OCI-LY7 (cell line): ENCODE data around the gene ECE1. TPM values are rescaled to one million over a fixed set of nuclear protein-coding genes. Genes with fewer than 3 reads are reported as not detected.

ENCODE experiments used
- BruUV-seq: library from RNA; stranded (reverse); fragments of 400-500 nt; replicated peaks from 2 replicates; lab custom pipeline; 2021; lab: Mats Ljungman, UMichigan
- CTCF ChIA-PET: fragments of 300-600 bp; sonication (Branson Sonifier 250); formaldehyde crosslinking; loops from one replicate; lab custom pipeline; 2022; ENCODE audit warnings: antibody characterized with exemption; ENCODE audit not compliant: unreplicated experiment; lab: Charles Lee
- POLR2A ChIA-PET: fragments of 300-600 bp; sonication (Branson Sonifier 250); formaldehyde crosslinking; loops from one replicate; lab custom pipeline; 2022; ENCODE audit warnings: antibody characterized with exemption; lab: Charles Lee
- DNase-seq: peaks from one replicate; pipeline ENCODE4 v3.0.0-alpha.2; 2015; ENCODE audit warnings: low spot score
- H2AFZ ChIP-seq: fragments of 200-600 bp; sonication (generic), shearing (Covaris generic); 2 replicates; pipeline ENCODE4 v1.6.1; 2014; ENCODE audit warnings: mild to moderate bottlenecking, antibody characterized with exemption, low read length, moderate library complexity
- H3K27ac ChIP-seq: fragments of 200-600 bp; sonication (generic); 2 replicates; pipeline ENCODE4 v1.5.1; 2014; ENCODE audit warnings: mixed run types, low read depth, mild to moderate bottlenecking, moderate library complexity, low read length, inconsistent platforms; ENCODE audit not compliant: poor library complexity, severe bottlenecking
- H3K36me3 ChIP-seq: fragments of 200-600 bp; sonication (generic); 2 replicates; pipeline ENCODE4 v1.6.1; 2014; ENCODE audit warnings: mild to moderate bottlenecking, antibody characterized with exemption, low read length, moderate library complexity, mixed read lengths; ENCODE audit not compliant: insufficient read depth
- H3K4me1 ChIP-seq: fragments of 200-600 bp; sonication (generic); 2 replicates; pipeline ENCODE4 v1.5.1; 2014; ENCODE audit warnings: mild to moderate bottlenecking, low read length; ENCODE audit not compliant: insufficient read depth, poor library complexity, severe bottlenecking
- H3K4me2 ChIP-seq: fragments of 200-600 bp; sonication (generic); 2 replicates; pipeline ENCODE4 v1.6.1; 2014; ENCODE audit warnings: mild to moderate bottlenecking, low read length
- H3K4me3 ChIP-seq: fragments of 200-600 bp; sonication (generic); 2 replicates; pipeline ENCODE4 v1.5.1; 2014; ENCODE audit warnings: mild to moderate bottlenecking, low read depth, low read length; ENCODE audit not compliant: poor library complexity, severe bottlenecking
- H3K79me2 ChIP-seq: fragments of 200-600 bp; sonication (generic); 2 replicates; pipeline ENCODE4 v1.6.1; 2016; ENCODE audit warnings: low read depth, mild to moderate bottlenecking, low read length, moderate library complexity, mixed read lengths; ENCODE audit not compliant: insufficient read depth
- H3K9me2 ChIP-seq: fragments of 200-600 bp; sonication (generic); 2 replicates; pipeline ENCODE4 v1.6.1; 2016; ENCODE audit warnings: mild to moderate bottlenecking, low read length, mixed read lengths; ENCODE audit not compliant: insufficient read depth
- H3K9me3 ChIP-seq: fragments of 200-600 bp; sonication (generic); 2 replicates; pipeline ENCODE4 v1.6.1; 2014; ENCODE audit warnings: mild to moderate bottlenecking, mixed run types, low read length, mixed read lengths
- H4K20me1 ChIP-seq: fragments of 200-600 bp; sonication (generic); 2 replicates; pipeline ENCODE4 v1.6.1; 2014; ENCODE audit warnings: mild to moderate bottlenecking, antibody characterized with exemption, low read length, moderate library complexity, mixed read lengths; ENCODE audit not compliant: insufficient read depth
- CTCF ChIP-seq: fragments of 200-600 bp; sonication (generic); conservative IDR thresholded peaks from 2 replicates; pipeline ENCODE4 v1.5.1; 2014; ENCODE audit warnings: mild to moderate bottlenecking, antibody characterized with exemption, low read length, moderate library complexity, mixed read lengths
- EZH2phosphoT487 ChIP-seq: fragments of 200-600 bp; sonication (generic); IDR thresholded peaks from 2 replicates; pipeline ENCODE4 v1.6.1; 2018; ENCODE audit warnings: low read depth, borderline replicate concordance, mild to moderate bottlenecking, mixed run types, antibody characterized with exemption, low read length, moderate library complexity, mixed read lengths
- intact Hi-C: fragments of 100-400 bp; cut with micrococcal nuclease; formaldehyde crosslinking; loops from one replicate; pipeline ENCODE4 v1.10.0; 2022; ENCODE audit not compliant: unreplicated experiment
- total RNA-seq, 2 experiments: library from RNA; depleted of rRNA in 1 of 2; stranded (reverse); fragments of >200 nt in 1 of 2; shearing (Covaris generic) in 1 of 2; gene quantifications; 2 replicates each; pipeline ENCODE4 v1.2.3, GENCODE V29; 2014 to 2022

ECE1 gene
- total RNA-seq, 2 experiments from 2014 or later = 20.0 to 32.8 TPM

- H3K9me2 ChIP-seq = no peaks in the 10 kb centered on the region
- no peak overlapping the region for H2AFZ ChIP-seq
- H3K27ac ChIP-seq = no peak overlapping the region
- no peaks in the 10 kb centered on the region for H4K20me1 ChIP-seq
- no peaks in the 10 kb centered on the region for H3K79me2 ChIP-seq
- H3K9me3 ChIP-seq = no peaks in the 10 kb centered on the region
- no peaks in the 10 kb centered on the region for H3K36me3 ChIP-seq
- H3K4me1 ChIP-seq = peaks cover 31% of the 10 kb centered on the region
- ChIA-PET POLR2A (interaction anchor here (0.5 to 1.4 kb wide), 4 partner anchors 10 to 30 kb away, joined by 3 to 4 read pairs (median 4); no protein-coding TSS in a partner anchor), CTCF (no interaction called here)
- no peak overlapping the region for H3K4me2 ChIP-seq
- BruUV-seq = no TSS peak
- TF ChIP-seq CTCF (no peak), EZH2phosphoT487 (no peak)
- no peak overlapping the region for H3K4me3 ChIP-seq
- intact Hi-C loops = no loop called here
- no peak for DNase-seq
Observed at GRCh38 chr1:21322681-21323016, 32.4 kb upstream of the ECE1 start.

GRCh38 chr1:21321963-21322680 is 31.9 kb upstream of the ECE1 start:
- no peak for DNase-seq
- TF ChIP-seq CTCF (peak; percentile 40), EZH2phosphoT487 (no peak)
- Histone ChIP-seq H3K4me1 (peaks cover 31% of the 10 kb centered on the region), H3K9me3 (no peaks in the 10 kb centered on the region), H2AFZ (no peak overlapping the region), H3K4me2 (no peak overlapping the region), H3K36me3 (no peaks in the 10 kb centered on the region), H3K27ac (no peak overlapping the region), H4K20me1 (no peaks in the 10 kb centered on the region), H3K79me2 (no peaks in the 10 kb centered on the region), H3K9me2 (no peaks in the 10 kb centered on the region), H3K4me3 (no peak overlapping the region)
- ChIA-PET CTCF (no interaction called here), POLR2A (interaction anchor here (1.0 to 1.4 kb wide), 3 partner anchors 23 to 29 kb away, joined by 3 to 4 read pairs (median 3); no protein-coding TSS in a partner anchor)
- BruUV-seq = no TSS peak
- intact Hi-C loops = no loop called here

GRCh38 chr1:21320410-21321108 is 30.3 kb upstream of the ECE1 start:
- ChIA-PET CTCF (no interaction called here), POLR2A (interaction anchor here (0.7 to 1.6 kb wide), 2 partner anchors 13 to 507 kb away, joined by 3 read pairs; no protein-coding TSS in a partner anchor)
- Histone ChIP-seq H3K4me3 (no peak overlapping the region), H3K9me3 (no peaks in the 10 kb centered on the region), H4K20me1 (no peaks in the 10 kb centered on the region), H3K4me2 (no peak overlapping the region), H3K79me2 (no peaks in the 10 kb centered on the region), H3K4me1 (peaks cover 21% of the 10 kb centered on the region), H3K9me2 (no peaks in the 10 kb centered on the region), H3K27ac (no peak overlapping the region), H2AFZ (no peak overlapping the region), H3K36me3 (no peaks in the 10 kb centered on the region)
- DNase-seq = no peak
- intact Hi-C loops = no loop called here
- BruUV-seq = no TSS peak
- TF ChIP-seq CTCF = no peak
- TF ChIP-seq EZH2phosphoT487 = no peak
